ENCODE results near the gene MYO1E. TPM values are rescaled to one million over a fixed set of nuclear protein-coding genes. Genes with fewer than 3 reads are reported as not detected.

MYO1E gene
- total and polyA plus RNA-seq, 2 of the 8 experiments (the other 6 are each of a cell fraction or from before 2014, with no cell fraction given): 19.6 to 142 TPM

DNA sequence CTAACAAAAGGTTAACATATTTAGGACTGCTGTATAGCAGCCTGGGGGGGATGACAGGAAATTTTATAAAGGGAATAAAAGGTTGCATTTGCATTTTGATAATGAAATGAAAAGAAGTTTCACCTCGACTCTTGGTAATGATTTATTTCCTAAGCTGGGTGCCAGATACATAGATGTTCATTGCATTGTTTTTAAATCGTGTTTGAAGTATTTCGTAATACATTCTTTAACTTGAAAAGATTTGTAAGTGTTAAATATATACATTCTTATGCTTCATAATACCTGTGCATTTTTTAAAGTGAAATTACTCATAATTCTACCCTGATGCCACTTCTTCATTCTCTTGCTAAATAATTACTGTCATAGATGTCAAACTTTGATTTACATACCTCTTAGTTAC lies 143.2 kb downstream of the MYO1E start:
- H3K56ac ChIP-seq (replicated peaks; ENCODE audit: insufficient read length, low read depth, low read length): no peak overlapping the region
- no peak overlapping the region for H3K4me3 ChIP-seq (ENCODE audit: extremely low read depth in 1 of 4, insufficient read depth in 2 of 4, low read depth in 3 of 4, low read length in 4 of 4)
- H3K9ac ChIP-seq (replicated peaks in 1 of 4; ENCODE audit: extremely low read depth in 1 of 4, low read depth in 3 of 4, low read length in 3 of 4): no peak overlapping the region
- DNase-seq (ENCODE audit: low read depth in 1 of 2, low spot score in 2 of 2) (no peak), FAIRE-seq (no peak)
- H4K20me1 ChIP-seq (replicated peaks in 1 of 2; ENCODE audit: control insufficient read depth in 1 of 2, insufficient read depth in 2 of 2, low read length in 2 of 2): peaks cover 0 to 2% of the 10 kb centered on the region in 2 experiments
- no peak overlapping the region for H3K18ac ChIP-seq (ENCODE audit: extremely low read depth, low read length)
- H2AK5ac ChIP-seq (ENCODE audit: low read depth, low read length): no peak overlapping the region
- H3K4ac ChIP-seq (replicated peaks; ENCODE audit: insufficient read length, low read depth, low read length): no peak overlapping the region
- no peak overlapping the region for H4K5ac ChIP-seq (ENCODE audit: insufficient read length, low read depth, low read length)
- H2BK12ac ChIP-seq (ENCODE audit: low read depth, low read length): no peak overlapping the region
- no peak overlapping the region for H3K27ac ChIP-seq (ENCODE audit: low read depth, low read length)
- no peaks in the 10 kb centered on the region for H3K79me1 ChIP-seq (ENCODE audit: low read depth, low read length)
- CTCF ChIA-PET (ENCODE audit: partially characterized antibody): interaction anchor here (1.3 kb wide), 1 partner anchor 17 kb away, joined by 4 read pairs; no protein-coding TSS in a partner anchor
- no peak overlapping the region for H3K4me2 ChIP-seq (ENCODE audit: insufficient read depth in 1 of 2, low read depth in 2 of 2, low read length in 2 of 2)
- WGBS, 2 experiments (ENCODE audit: extremely low coverage in 1 of 2, insufficient coverage in 1 of 2, insufficient read length in 1 of 2, insufficient replicate concordance in 2 of 2, low coverage in 1 of 2, low lambda C conversion rate in 2 of 2, missing lambda C conversion rate in 1 of 2): 82% methylated on average over 3 of the region's 3 CpGs; no CpG with 5 or more reads in 1 of the 2 experiments
- no peak overlapping the region for H2BK15ac ChIP-seq (ENCODE audit: low read length)
- H3K23me2 ChIP-seq (ENCODE audit: low read depth, low read length): no peaks in the 10 kb centered on the region
- H3K14ac ChIP-seq (ENCODE audit: insufficient read length): no peak overlapping the region
- no peaks in the 10 kb centered on the region; a peak in 1 of 7 replicates for H3K4me1 ChIP-seq (replicated peaks in 1 of 4; ENCODE audit: control insufficient read depth in 3 of 4, insufficient read depth in 4 of 4, low read length in 3 of 4)
- no peaks in the 10 kb centered on the region for H3K9me3 ChIP-seq (ENCODE audit: insufficient read depth in 2 of 2, low read depth in 1 of 2, low read length in 1 of 2)
- no peak overlapping the region for H2BK5ac ChIP-seq (ENCODE audit: low read depth, low read length)
- POLR2A ChIA-PET (ENCODE audit: partially characterized antibody): no interaction called here
- no peaks in the 10 kb centered on the region for H3K79me2 ChIP-seq (ENCODE audit: control insufficient read depth in 1 of 2, insufficient read depth in 2 of 2, low read length in 2 of 2)
- H2BK120ac ChIP-seq (replicated peaks; ENCODE audit: low read depth, low read length): no peak overlapping the region
- no peak overlapping the region for H2AFZ ChIP-seq (ENCODE audit: low read length)
- no peak overlapping the region for H3K23ac ChIP-seq (ENCODE audit: insufficient read length)
- H2BK20ac ChIP-seq (ENCODE audit: low read length): no peak overlapping the region
- H4K8ac ChIP-seq (ENCODE audit: extremely low read depth, insufficient read depth, low read length): no peak overlapping the region
- no peak overlapping the region for H4K91ac ChIP-seq (replicated peaks; ENCODE audit: insufficient read length, low read length)
- no peaks in the 10 kb centered on the region for H3K27me3 ChIP-seq (replicated peaks in 1 of 4; ENCODE audit: control insufficient read depth in 3 of 4, extremely low read depth in 1 of 4, insufficient read depth in 3 of 4, low read length in 3 of 4)
- peaks cover 0 to 19% (median 4%) of the 10 kb centered on the region in 4 experiments; a peak in 4 of 8 replicates for H3K36me3 ChIP-seq (ENCODE audit: control insufficient read depth in 2 of 4, insufficient read depth in 4 of 4, low read length in 3 of 4)
- TF ChIP-seq KDM5A (IDR thresholded peaks at IDR 0.05; ENCODE audit: low read length): no peak
- no peak for TF ChIP-seq GABPA (IDR thresholded peaks at IDR 0.05; ENCODE audit: borderline replicate concordance, insufficient read depth, low read length)
- no peak for TF ChIP-seq E2F6 (IDR thresholded peaks at IDR 0.05)
- no peak for TF ChIP-seq KDM4A (IDR thresholded peaks at IDR 0.05; ENCODE audit: low read depth, low read length, severe bottlenecking)
- no peak for TF ChIP-seq SRF (IDR thresholded peaks at IDR 0.05; ENCODE audit: low read depth, low read length)
- TF ChIP-seq POU5F1 (IDR thresholded peaks at IDR 0.05; ENCODE audit: low read depth, low read length): no peak
- TF ChIP-seq, protein P1, sequence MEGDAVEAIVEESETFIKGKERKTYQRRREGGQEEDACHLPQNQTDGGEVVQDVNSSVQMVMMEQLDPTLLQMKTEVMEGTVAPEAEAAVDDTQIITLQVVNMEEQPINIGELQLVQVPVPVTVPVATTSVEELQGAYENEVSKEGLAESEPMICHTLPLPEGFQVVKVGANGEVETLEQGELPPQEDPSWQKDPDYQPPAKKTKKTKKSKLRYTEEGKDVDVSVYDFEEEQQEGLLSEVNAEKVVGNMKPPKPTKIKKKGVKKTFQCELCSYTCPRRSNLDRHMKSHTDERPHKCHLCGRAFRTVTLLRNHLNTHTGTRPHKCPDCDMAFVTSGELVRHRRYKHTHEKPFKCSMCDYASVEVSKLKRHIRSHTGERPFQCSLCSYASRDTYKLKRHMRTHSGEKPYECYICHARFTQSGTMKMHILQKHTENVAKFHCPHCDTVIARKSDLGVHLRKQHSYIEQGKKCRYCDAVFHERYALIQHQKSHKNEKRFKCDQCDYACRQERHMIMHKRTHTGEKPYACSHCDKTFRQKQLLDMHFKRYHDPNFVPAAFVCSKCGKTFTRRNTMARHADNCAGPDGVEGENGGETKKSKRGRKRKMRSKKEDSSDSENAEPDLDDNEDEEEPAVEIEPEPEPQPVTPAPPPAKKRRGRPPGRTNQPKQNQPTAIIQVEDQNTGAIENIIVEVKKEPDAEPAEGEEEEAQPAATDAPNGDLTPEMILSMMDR (IDR thresholded peaks at IDR 0.05; ENCODE audit: control extremely low read depth in 1 of 3, insufficient read depth in 1 of 3, low read depth in 1 of 3, low read length in 3 of 3): no peak
- TF ChIP-seq JUN (IDR thresholded peaks at IDR 0.05; ENCODE audit: low read depth, low read length): no peak
- no peak for TF ChIP-seq CHD1 (IDR thresholded peaks at IDR 0.05; ENCODE audit: low read depth, low read length)
- no peak for TF ChIP-seq KDM1A (IDR thresholded peaks at IDR 0.05; ENCODE audit: borderline replicate concordance, low read length)
- no peak for TF ChIP-seq RFX5 (IDR thresholded peaks at IDR 0.05; ENCODE audit: borderline replicate concordance, low read depth, low read length)
- no peak for TF ChIP-seq CHD2 (IDR thresholded peaks at IDR 0.05; ENCODE audit: low read length)
